Stimulated activated CD4-positive, alpha-beta T cell treated with anti-CD3 and anti-CD28 coated beads, Interleukin-2, amount 100 ng/mL, for 4 hours (primary cell): ENCODE results near the gene METTL24.
"Not testable (repeated sequence)": the region's sequence is repeated elsewhere in the genome, so short reads cannot be mapped to it uniquely, and the experiment has no call there.

Experiments
- DNase-seq: peaks from one replicate; pipeline ENCODE4 v3.0.0-alpha.2; 2020; ENCODE audit warnings: low read depth

METTL24 gene

DNA sequence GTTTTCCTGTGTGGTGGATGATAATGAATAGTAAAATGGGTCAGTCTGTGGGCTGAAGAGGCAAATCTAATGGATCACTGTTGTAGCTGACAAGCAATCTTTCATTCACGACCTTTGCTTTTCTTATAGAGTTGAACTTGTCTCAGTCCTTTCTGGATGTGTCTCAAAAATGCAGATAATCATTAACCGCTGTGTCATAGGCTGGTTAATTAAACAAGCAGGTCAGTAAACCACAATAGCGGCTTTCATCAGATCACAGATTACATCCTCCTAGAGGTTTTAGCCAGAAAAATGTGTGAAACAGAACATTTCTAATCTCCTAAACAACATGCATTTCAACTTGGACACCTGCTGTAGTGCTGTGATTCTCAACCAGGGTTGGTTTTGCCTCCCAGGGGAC lies 2.5 kb upstream of the METTL24 start:
- no peak for DNase-seq

DNA sequence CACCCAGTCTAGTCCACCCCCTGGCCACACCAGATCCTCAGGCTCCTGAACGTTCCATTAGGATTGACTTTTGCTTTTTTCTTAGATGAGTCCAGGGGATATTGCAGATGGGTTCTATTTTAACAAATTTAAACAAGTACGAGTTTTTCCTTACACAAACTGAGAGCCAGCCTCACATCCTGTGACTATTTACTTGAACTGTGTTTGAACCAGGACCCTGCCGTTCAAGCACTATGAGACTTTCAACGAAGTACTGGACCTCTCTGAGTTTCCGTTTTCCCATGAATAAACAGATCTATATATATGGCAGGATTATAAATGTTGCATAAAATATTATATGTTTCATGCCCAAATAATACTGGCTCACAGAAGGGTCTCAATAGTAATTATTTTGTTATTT lies 1.4 kb upstream of the METTL24 start:
- no peak for DNase-seq

DNA sequence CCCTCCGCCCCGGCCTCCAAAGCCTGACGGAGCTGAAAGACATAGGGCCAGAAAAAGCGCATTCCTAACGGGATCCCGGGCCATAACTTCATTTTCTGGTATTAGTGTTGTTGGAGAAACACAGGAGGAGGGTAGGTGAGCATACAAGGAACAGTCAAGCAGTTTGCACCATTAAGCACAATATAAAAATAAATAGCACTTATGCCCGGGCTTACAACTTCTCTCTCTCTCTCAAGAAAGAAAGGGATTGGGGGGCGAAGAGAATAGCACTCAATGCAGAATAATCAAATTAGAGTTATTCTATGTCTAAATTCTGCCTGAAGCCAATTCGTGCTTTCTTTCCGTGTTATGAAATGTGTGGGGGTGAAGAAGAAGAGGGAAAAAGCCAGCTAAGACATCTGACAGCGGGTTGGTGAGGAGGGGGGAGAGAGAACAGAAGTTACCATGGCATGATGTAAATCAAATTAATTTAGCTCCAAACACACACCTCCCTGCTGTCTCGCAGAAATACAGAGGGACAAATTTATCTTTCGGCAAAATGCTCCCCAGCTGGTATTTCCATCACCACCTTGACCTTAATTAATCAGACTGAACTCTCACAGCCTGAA lies 508 bp upstream of the METTL24 start:
- DNase-seq, result no peak

DNA sequence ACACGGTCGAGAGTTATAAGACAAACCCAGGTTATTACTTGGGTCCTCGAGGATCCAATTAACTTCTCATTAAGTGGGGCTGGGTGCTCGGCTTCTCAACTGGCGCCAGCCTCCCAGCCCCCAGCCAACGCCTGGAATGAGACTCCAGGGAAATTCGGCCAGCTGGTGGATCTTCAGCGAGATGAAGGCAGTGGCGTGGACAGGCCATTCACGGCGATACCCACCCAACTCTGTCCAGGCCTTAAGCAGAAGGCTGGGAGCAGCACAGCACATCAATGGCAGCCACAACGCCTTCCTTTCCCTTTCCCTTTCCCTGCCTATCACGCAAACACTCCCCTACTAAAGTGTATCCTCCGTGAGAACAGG lies 868 bp downstream of the METTL24 start:
- DNase-seq, result no peak

DNA sequence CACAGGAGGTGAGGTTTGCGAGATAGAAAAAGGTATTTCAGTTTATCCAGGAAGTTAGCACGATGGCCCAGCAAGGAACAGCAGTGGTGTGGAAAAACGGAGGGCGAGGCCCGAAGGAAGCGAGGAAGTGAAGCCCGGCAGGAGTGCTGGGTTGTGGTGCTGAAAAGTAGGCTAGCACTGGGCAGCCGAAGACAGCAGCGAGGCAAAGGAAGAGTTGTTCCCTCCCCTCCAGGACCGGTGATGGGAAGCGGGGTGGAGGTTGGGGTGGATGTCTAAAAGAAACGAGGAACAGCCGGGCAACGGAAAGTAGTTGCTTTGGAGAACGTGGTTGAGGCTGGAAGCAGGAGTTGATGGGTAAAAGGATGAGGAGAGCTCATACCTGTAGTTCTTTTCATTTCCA lies 1.4 kb downstream of the METTL24 start:
- DNase-seq, result no peak

DNA sequence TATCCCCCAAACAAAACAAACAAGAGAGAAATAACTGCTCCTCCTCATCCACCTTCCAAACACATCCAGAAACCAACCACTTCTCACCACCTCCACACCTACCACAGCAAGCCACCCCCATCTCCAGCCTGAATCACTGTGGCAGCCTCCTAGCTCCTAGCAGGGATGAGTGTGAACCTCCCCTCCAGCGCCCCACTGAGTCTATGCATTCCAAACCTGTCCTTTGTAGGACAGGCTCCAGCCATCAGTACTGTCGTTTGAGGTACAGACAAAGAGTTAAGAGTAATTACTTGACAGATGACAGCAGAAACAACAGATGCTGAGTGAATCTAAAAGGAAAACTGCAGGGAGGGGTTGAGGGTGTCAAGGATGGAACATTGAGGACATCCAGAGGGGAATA lies 2.4 kb downstream of the METTL24 start:
- no peak for DNase-seq

DNA sequence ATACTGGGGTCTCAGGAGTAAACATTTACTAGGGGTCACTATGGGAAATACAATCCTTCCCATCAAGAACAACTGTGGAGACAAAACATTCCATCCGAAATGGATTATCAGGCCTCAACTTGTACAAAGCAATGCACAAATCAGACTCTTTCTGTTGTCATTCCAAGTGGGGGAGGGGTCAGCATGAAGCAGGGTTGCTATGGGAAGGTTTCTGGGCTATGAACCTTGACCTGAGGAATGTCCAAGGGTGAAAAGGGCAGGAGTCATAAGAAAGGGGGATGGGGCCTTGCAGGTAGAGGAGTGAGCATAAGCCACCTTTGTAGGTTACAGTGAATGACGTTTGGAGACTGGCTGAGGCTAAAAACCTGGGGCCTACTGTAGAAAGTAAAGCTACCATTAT lies 3.1 kb downstream of the METTL24 start:
- no peak for DNase-seq

DNA sequence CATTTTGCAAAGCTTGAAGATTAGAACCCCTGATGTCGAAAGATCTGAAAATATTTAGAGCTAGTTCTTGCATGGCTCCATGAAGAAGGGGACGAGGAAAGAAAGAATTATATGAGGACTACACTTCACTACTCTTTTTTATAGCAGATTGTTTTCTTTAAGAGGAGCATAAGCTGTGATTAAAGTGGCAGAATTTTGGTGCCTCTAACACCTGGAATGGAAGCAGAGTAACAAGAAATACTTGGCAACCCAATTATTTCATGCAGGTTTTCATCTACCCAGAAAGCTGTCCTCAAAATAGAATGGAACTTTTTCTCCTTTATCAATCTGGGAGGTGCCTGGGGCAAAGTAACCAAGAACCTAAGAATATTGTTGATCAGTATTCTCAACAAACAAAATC lies 4.0 kb downstream of the METTL24 start:
- DNase-seq, result no peak

DNA sequence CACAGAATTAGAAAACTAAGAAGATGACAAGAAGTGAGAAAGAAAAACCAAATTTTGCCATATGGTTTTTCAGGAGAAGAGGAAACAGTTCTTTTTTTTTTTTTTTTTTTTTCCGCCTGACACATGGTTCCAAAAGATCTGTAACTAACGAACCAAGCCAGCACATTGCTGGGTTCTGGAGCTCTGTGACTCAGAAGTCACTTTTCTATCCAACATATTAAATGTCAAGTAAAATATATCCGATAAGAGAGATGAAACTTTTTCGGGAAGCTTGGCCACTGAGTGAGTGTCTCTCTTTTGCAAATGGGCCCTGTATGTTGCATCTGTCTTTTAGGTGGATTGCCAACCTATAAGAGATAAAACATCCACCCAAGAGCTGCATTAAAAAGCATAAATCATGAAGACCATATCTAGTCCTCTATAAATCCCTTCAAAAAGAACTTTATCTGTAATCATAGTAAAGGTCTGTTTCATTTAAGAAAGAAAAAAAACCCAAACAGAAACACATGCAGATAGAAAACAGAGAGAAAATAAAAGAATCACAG lies 4.6 kb downstream of the METTL24 start:
- no peak for DNase-seq

DNA sequence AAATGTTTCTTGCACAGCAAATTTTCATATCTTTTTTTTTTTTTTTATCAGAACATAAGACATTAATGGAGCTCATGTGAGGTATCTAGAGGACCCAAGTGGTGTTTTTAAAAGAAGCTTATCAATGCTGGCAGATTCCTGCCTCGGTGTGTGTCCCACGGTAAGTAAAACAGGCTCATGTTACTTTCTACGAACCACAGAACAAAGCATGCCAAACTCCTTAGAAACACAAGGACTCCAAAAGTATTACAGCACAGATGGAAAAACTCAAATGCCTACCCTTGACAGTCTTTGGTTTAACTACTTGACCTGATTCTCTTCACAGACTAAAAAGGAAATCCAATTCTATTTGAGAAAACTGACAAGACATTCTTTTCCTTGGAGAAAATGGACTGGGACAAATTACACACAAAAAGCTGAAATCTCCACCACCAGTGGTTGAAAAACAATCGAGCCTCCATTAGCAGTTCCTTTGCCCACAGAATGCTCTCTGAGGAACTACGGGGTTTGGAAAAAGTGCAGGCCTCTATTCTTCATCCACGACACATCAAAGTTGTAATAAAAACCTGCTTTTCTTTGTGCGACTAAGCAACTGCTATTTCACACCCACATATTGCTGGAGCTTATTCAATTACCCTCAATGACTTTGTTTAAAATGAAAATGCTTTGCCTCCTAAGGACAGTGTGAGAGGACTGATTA lies 5.4 kb downstream of the METTL24 start:
- no peak for DNase-seq

DNA sequence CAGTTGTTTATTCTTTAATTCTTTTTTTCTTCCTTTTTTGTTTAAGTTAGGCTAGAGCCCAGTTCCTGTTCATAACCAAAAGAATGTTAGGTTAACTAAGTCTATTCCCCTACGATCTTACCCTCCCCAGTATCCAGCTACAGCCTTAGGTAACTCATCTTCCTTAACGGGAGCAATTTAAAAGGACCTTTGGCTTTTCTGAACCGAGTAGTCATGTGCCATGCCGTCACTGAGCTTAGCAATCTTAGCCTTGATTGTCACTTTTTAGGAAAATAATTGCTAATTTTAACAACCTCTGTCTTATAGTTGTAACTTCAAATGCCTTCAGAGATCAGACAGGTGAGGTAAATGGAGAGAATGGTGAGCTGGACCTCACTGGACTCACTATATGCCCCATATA lies 6.2 kb downstream of the METTL24 start:
- DNase-seq, result no peak

DNA sequence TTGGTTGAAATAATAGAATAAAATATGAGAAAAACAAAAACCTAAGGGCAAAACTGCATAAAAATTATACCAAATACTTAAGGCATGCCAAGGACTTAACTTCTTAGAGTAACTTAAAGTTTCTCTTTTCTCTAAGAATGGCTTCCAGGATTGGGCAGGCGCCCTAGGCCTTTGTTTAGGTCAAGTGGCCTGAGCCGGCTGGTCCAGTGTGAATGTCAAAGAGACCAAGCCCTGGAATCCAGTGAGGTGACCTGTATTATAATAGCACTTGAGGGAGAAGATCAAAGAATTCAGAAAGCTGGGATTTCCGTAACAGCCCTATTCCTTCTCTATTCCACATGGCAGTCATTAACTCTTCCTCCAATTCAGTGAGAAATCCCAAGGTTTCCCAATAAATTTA lies 6.6 kb downstream of the METTL24 start:
- DNase-seq, result no peak

DNA sequence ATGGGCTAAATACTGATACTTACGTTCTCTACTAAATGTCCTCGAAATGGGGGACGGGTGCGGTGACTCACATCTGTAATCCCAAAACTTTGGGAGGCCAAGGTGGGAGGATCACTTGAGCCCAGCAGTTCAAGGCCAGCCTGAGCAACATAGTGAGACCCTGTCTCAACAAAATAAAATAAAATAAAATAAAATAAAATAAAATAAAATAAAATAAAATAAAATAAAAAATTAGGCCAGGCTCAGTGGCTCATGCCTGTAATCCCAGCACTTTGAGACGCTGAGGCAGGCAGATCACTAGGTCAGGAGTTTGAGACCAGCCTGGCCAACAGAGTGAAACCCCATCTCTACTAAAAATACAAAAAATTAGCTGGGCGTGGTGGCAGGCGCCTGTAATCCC lies 7.6 kb downstream of the METTL24 start:
- not testable (repeated sequence) for DNase-seq

DNA sequence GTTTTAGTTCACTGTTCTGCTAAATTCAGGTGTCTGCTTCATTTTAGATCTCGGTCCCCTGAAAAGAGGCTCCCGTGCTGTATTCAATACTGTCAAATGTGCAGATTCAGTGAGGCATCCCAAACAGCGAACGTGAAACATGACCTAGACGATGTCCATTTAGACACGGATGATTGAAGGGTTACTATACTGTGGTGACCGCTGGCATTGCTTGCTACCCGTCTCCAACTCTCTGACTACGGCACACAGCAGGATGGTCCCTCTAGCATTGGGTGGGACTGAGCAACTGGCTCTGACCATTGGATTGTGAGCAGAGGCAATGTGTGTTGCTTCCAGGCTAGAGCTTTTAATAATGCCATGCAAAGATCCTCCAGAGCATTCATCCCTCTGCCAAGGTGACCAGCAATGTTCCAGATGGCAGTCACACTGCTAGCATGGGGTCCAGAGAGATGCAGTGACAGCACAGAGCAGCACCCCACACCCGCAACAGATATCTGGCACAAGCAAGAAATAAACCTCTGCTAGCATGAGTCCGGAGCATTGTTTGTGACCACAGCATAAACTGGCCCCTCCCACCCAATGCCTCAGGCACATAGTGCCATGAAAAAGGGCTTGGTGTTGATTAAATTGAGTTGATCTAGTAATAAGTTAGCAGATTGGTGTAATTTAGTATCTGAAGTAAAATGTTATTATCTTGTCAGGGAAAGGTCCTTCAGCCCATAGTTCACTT lies 9.0 kb downstream of the METTL24 start:
- no peak for DNase-seq

DNA sequence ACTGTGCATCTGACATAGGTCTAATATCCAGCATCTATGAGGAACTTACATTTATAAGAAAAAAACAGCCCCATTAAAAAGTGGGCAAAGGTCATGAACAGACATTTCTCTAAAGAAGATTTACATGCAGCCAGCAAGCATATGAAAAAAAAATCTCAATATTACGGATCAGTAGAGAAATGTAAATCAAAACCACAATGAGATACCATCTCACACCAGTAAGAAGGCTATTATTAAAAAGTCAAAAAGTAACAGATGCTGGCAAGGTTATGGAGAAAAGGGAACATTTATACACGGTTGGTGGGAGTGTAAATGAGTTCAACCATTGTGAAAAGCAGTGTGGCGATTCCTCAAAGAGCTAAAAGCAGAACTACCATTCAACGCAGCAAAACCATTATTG lies 13.1 kb downstream of the METTL24 start:
- no peak for DNase-seq

DNA sequence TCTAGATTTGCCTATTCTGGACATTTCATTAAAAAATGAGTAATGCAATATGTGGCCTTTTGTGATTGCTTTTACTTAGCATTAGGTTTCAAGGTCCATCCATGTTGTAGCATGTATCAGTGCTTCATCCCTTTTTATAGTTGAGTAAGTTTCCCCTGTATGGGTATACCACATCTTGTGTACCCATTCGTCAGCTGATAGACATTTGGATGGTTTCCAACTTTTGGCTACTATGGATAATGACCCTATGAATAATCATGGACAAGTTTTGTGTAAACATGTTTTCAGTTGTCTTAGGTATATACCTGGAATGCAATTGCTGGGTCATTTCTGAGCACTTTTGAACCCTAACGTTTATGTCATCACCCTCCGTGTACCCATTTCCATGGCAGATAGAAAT lies 15.4 kb downstream of the METTL24 start:
- DNase-seq, result no peak

DNA sequence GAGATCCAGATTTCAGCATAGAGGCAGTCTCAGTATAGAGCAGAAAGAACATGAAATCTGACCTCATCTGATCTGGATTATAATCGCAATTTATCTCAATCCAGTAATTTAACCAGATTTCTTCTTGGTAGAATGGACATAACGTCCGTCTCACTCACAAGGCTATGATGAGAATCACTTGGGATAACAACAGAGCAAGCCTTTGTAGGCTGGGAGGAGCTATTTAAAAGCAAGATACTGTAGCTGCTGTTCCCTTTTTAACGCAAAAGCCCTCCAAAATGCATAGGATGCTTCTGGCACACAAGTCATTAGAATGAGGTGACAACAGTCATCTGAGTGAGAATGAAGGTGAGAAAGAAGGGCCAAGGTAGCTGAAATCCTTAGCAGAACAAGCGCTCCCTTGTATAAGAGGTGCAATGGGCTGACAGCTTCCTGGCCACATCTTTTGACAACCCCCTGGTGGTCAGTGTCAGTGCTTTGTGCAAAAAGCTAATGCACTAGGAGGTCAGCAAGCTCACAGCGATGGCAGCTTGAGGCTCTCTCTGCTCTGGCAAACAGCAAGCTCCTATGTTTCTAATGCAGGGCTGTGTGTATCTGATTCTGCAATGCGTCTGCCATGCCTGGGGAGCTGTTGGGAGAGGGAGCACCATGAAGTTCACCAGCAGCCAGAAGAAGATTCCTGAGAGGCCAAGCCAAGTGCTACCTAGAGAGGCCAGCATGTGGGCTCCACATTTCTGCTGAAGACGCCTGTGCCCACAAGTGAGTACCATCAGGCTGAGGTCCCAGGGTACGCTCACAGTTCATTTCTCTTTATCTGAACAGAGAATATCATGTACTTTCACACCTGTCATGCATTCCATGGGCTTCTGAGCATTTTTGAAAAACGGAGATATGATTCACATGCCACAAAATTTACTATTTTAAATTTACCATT lies 16.2 kb downstream of the METTL24 start:
- no peak for DNase-seq

DNA sequence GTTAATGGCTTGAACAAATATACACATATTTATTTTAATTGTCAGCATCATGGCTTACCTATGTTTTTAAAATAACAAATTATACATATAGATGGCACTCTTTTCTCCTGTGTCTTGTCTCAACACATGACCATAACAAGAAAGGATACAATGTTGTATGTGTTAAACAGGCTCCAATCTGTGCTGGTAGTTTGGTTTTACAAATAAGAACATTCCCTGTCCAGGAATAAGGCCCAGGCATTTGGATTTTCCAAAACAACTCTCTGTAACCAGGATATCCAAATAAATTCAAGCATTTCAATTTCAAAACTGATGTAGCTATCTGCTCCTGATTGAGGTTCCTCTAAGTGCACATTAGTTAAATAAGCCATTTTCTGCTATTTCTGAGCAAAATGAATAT lies 17.1 kb downstream of the METTL24 start:
- DNase-seq, result no peak

DNA sequence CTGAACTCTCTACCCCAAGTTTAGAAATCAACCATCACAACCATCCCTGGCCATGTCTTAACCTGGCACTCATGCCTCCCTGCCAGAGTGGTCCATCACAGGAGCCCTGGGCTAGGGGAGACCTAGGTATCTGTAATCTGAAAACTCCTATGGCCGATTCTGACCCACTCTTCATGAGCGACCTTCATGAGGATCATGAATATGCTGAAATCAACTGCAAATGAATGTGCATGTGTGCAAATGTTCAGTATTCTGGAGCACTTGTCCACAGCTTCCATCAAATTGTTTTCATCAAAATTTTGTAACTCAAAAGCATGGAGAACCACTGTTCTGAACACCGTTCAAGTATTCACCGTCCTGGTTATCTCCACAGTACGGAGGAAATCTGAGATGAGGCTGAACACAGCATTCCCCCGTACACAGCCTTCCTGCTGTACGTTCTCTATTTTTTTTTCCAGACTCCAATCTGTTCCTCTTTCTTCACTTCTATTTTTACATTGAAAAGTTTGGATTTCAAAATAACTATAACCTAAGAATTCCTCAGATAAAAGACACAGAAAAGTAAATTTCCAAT lies 17.7 kb downstream of the METTL24 start:
- DNase-seq, result no peak

DNA sequence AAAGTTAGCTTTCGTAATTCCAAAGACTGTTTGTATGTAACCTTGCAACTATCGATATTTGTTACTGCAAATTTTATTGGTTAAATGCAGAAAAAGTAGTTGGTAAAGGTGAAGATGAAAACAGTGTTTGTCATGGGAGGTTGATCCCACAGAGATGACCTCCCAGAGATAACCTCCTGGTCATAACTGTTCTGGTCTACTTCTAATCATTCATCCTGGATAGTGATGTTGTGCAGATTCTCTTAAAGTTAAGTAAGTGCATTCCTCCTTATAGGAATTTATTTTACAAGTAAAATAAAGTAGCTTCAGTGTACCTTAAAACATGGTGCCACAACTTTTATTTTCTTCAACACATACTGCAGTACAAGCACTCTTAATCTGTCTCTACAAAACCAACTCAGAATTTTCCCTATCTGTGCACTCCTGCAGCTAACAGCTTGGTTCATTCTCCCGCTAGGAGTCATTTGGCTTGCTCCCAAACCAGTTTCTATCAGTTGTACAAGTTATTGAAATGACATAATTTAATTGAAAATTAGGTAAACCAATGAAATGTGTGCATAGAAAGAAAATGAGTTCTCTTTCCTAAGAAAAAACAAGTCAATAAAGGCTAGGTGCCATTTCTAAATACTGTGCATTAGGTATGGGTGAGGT lies 19.2 kb downstream of the METTL24 start:
- no peak for DNase-seq

DNA sequence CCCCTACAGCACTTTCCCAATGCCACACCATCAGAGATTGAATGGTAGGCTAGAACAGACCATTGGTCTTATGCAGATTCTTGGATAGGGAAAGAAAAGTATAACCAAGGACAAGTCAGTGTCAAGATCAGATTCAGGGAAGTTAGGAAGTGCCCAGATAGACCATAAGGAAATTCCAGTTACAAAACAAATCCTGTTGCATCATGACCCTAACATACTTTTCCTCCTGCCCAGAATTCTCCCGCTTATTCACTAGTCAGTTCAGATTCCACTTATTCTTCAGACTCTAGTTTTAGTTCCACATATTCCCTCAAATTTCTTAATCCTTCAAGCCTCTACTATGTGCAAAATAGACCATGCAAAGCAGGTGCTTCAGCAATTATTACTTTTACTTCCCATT lies 20.7 kb downstream of the METTL24 start:
- no peak for DNase-seq
